GM12878 (cell line): Measurements from ENCODE around the gene FAM222B. TPM values are rescaled to one million over a fixed set of nuclear protein-coding genes. Genes with fewer than 3 reads are reported as not detected.

Experiments
- ATAC-seq: fragments of 200-7000 bp; cut with Tn5 transposase; 3 replicates; pipeline ENCODE4 v1.9.1; 2020; ENCODE audit warnings: mild to moderate bottlenecking, moderate library complexity
- BruUV-seq: library from RNA; stranded (reverse); fragments of 400-500 nt; replicated peaks from 2 replicates; lab custom pipeline; 2021; lab: Mats Ljungman, UMichigan
- CTCF ChIA-PET: fragments of 300-600 bp; sonication (Branson Sonifier 250); formaldehyde crosslinking; extraction: SDS; loops from one replicate; lab custom pipeline; 2021; ENCODE audit warnings: inconsistent platforms; lab: Yijun Ruan, JAX
- POLR2A ChIA-PET: fragments of 350-600 bp; formaldehyde crosslinking; extraction: SDS; loops from one replicate; lab custom pipeline; 2021; ENCODE audit warnings: inconsistent platforms; lab: Charles Lee
- RAD21 ChIA-PET: fragments of 300-600 bp; sonication (Branson Sonifier 250); formaldehyde crosslinking; loops from one replicate; lab custom pipeline; 2023; ENCODE audit warnings: antibody characterized with exemption; ENCODE audit not compliant: unreplicated experiment; lab: Charles Lee
- SMC1A ChIA-PET: fragments of 300-600 bp; sonication (Branson Sonifier 250); formaldehyde crosslinking; loops from one replicate; lab custom pipeline; 2023; ENCODE audit not compliant: unreplicated experiment, uncharacterized antibody; lab: Charles Lee
- DNase-seq: peaks from one replicate; pipeline ENCODE4 v3.0.0-alpha.2; 2011; ENCODE audit warnings: low read depth, low spot score
- FAIRE-seq: peaks from 3 replicates; lab custom pipeline; 2011; peaks lifted over from hg19 to GRCh38; lab: Jason Lieb, UNC
- H2AFZ ChIP-seq: 2 replicates; pipeline ENCODE4 v1.6.0; 2011; ENCODE audit warnings: low read depth, low read length, control low read depth; ENCODE audit not compliant: control insufficient read depth
- H3K27ac ChIP-seq: 2 replicates; pipeline ENCODE4 v1.5.1; 2011; ENCODE audit warnings: control low read depth; ENCODE audit not compliant: control insufficient read depth, insufficient read depth
- H3K27me3 ChIP-seq, 2 experiments: replicated peaks in 1 of 2; 2 replicates each; pipeline versions ENCODE4 v1.6.0 to v1.6.1; 2011; ENCODE audit warnings: low read length in 1 of 2; ENCODE audit not compliant: control insufficient read depth in 2 of 2, insufficient read depth in 2 of 2
- H3K36me3 ChIP-seq, 2 experiments: 2 replicates each; pipeline ENCODE4 v1.5.1; 2011; ENCODE audit warnings: low read length in 1 of 2; ENCODE audit not compliant: control insufficient read depth in 2 of 2, insufficient read depth in 2 of 2
- H3K4me1 ChIP-seq: 2 replicates; pipeline ENCODE4 v1.6.1; 2011; ENCODE audit warnings: mild to moderate bottlenecking, low read length, moderate library complexity, mixed read lengths; ENCODE audit not compliant: control insufficient read depth, insufficient read depth
- H3K4me2 ChIP-seq: 2 replicates; pipeline ENCODE4 v1.6.0; 2011; ENCODE audit warnings: control low read depth; ENCODE audit not compliant: control insufficient read depth, insufficient read depth
- H3K4me3 ChIP-seq: fragments of 200-600 bp; sonication (generic); 2 replicates; pipeline ENCODE4 v1.5.1; 2016
- H3K79me2 ChIP-seq: 2 replicates; pipeline ENCODE4 v1.6.0; 2011; ENCODE audit warnings: low read length; ENCODE audit not compliant: control insufficient read depth, insufficient read depth
- H3K9ac ChIP-seq: 2 replicates; pipeline ENCODE4 v1.8.0; 2011; ENCODE audit warnings: low read length, control low read depth, mixed read lengths; ENCODE audit not compliant: control insufficient read depth, insufficient read depth
- H3K9me3 ChIP-seq: replicated peaks from 3 replicates; pipeline ENCODE4 v1.5.1; 2011; ENCODE audit warnings: mild to moderate bottlenecking, low read length; ENCODE audit not compliant: control insufficient read depth, insufficient read depth
- H4K20me1 ChIP-seq: 2 replicates; pipeline ENCODE4 v1.6.0; 2011; ENCODE audit not compliant: control insufficient read depth, insufficient read depth
- BCL3 ChIP-seq: IDR thresholded peaks from 2 replicates; pipeline ENCODE4 v1.6.1; 2011; ENCODE audit warnings: borderline replicate concordance, low read depth, mild to moderate bottlenecking, moderate library complexity, low read length; ENCODE audit not compliant: insufficient read depth, poor library complexity, severe bottlenecking
- BHLHE40 ChIP-seq, 2 experiments: fragments of 450-650 bp in 1 of 2; IDR thresholded peaks; 2 replicates each; pipeline ENCODE4 v1.6.1; 2011 to 2017; ENCODE audit warnings: low read depth in 2 of 2, borderline replicate concordance in 1 of 2, improper control_type of control experiment in 1 of 2, low read length in 1 of 2, mild to moderate bottlenecking in 1 of 2
- CBX3 ChIP-seq: fragments of 200-600 bp; sonication (generic); IDR thresholded peaks from 2 replicates; pipeline ENCODE4 v1.6.1; 2016; ENCODE audit warnings: low read depth, borderline replicate concordance
- ELK1 ChIP-seq: IDR thresholded peaks from 2 replicates; pipeline ENCODE4 v1.6.1; 2012; ENCODE audit warnings: low read depth, low read length, improper control_type of control experiment
- HCFC1 ChIP-seq: fragments of 150-350 bp; IDR thresholded peaks from 2 replicates; pipeline ENCODE4 v1.6.1; 2014; ENCODE audit warnings: low read length
- MEF2B ChIP-seq: fragments of 450-650 bp; IDR thresholded peaks from 2 replicates; pipeline ENCODE4 v1.6.1; 2018; ENCODE audit warnings: mild to moderate bottlenecking, moderate library complexity; ENCODE audit not compliant: partially characterized antibody, poor library complexity, severe bottlenecking
- NKRF ChIP-seq: fragments of 450-650 bp; conservative IDR thresholded peaks from 2 replicates; pipeline ENCODE4 v1.6.1; 2017; ENCODE audit warnings: mild to moderate bottlenecking, moderate library complexity
- POLR2A ChIP-seq: IDR thresholded peaks from 2 replicates; pipeline ENCODE4 v1.6.1; 2011; ENCODE audit warnings: low read depth, mild to moderate bottlenecking, low read length
- SMC3 ChIP-seq: IDR thresholded peaks from 2 replicates; pipeline ENCODE4 v1.6.1; 2011; ENCODE audit warnings: low read length, improper control_type of control experiment, borderline replicate concordance
- ZBTB4 ChIP-seq: fragments of 450-650 bp; formaldehyde crosslinking; IDR thresholded peaks from 2 replicates; pipeline ENCODE4 v1.4.0; 2022; ENCODE audit warnings: mild to moderate bottlenecking, moderate library complexity
- ZNF207 ChIP-seq: fragments of 450-650 bp; IDR thresholded peaks from 2 replicates; pipeline ENCODE4 v1.6.1; 2014; ENCODE audit warnings: antibody characterized with exemption, mild to moderate bottlenecking, borderline replicate concordance
- ZZZ3 ChIP-seq: IDR thresholded peaks from 2 replicates; pipeline ENCODE4 v1.6.1; 2011; ENCODE audit warnings: low read depth; ENCODE audit not compliant: control insufficient read depth, insufficient read length
- WGBS: methylation state at CpG from one replicate; pipeline ENCODE4 v1.1.6; 2016; ENCODE audit warnings: low lambda C conversion rate; ENCODE audit not compliant: insufficient replicate concordance, insufficient coverage; ENCODE audit errors: missing lambda C conversion rate; 5-methylcytosine and 5-hydroxymethylcytosine counted together
- in situ Hi-C: fragments of 300-500 bp; cut with MboI; formaldehyde crosslinking; loops from 9 replicates; pipeline ENCODE4 v1.14.3; 2018; ENCODE audit warnings: mixed read lengths
- intact Hi-C: fragments of 100-400 bp; cut with micrococcal nuclease; formaldehyde crosslinking; loops from one replicate; pipeline ENCODE4 v1.14.2; 2022; ENCODE audit not compliant: unreplicated experiment
- polyA plus RNA-seq, 11 experiments: library from polyadenylated mRNA; depleted of rRNA in 4 of 11; unstranded in 6 of 11; stranded (reverse) in 5 of 11; fragments of >200 nt; fragmentation: Nextera tagmentation in 4 of 11; fragmentation: Illumina TruSeq in 1 of 11; extraction: Ambion mirVana in 4 of 11; extraction: Trizol in 1 of 11; gene quantifications; 1 replicate in 1 of 11; 2 replicates in 10 of 11; pipeline versions ENCODE4 v1.2.1 to v1.2.3, GENCODE V29; 2011 to 2016; ENCODE audit warnings: inconsistent platforms in 2 of 11, missing spikeins in 2 of 11, low read depth in 1 of 11
- total RNA-seq, 4 experiments: library from RNA; depleted of rRNA in 3 of 4; stranded (reverse); fragments of >200 nt in 3 of 4; fragmentation: Illumina TruSeq in 1 of 4; extraction: Trizol in 1 of 4; gene quantifications; 2 replicates each; pipeline versions ENCODE4 v1.2.1 to v1.2.3, GENCODE V29; 2013 to 2021

Gene FAM222B
- total and polyA plus RNA-seq, 10 of the 15 experiments (the other 5 are each of a cell fraction or from before 2014, with no cell fraction given): 2.8 to 18.3 (median 6.4) TPM

GRCh38 chr17:28750178-28751047 lies 92.2 kb downstream of the FAM222B start:
- FAIRE-seq (peak; percentile 87), ATAC-seq (peak; percentile 78), DNase-seq (peak; percentile 69)
- H2AFZ ChIP-seq: no peak overlapping the region
- H3K9me3 ChIP-seq: no peaks in the 10 kb centered on the region
- H3K4me3 ChIP-seq: 0 out of 2 replicates have a peak overlapping the region, but pooled peaks have one; percentile 17
- ChIA-PET POLR2A (interaction anchor here (0.6 to 15.2 kb wide), 8 partner anchors 9 to 199 kb away, joined by 3 to 485 read pairs (median 4); partner anchors contain the start of genes NEK8, RPL23A and TLCD1), RAD21 (interaction anchor here (0.6 to 17.4 kb wide), 11 partner anchors 11 to 203 kb away, joined by 3 to 375 read pairs (median 6); partner anchors contain the start of genes FLOT2, NEK8, PROCA1 and RPL23A), CTCF (interaction anchor here (0.5 to 10.0 kb wide), 39 partner anchors 9 to 1354 kb away, joined by 3 to 394 read pairs (median 4); partner anchors contain the start of genes BLTP2, FAM222B, NEK8 and PROCA1), SMC1A (interaction anchor here (0.8 to 17.8 kb wide), 9 partner anchors 9 to 195 kb away, joined by 3 to 326 read pairs (median 4); partner anchors contain the start of genes NEK8 and TLCD1)
- intact Hi-C loops: loop anchor here (1.0 kb wide), 1 partner anchor 23 kb away; no protein-coding TSS in a partner anchor
- H3K4me2 ChIP-seq: no peak overlapping the region; the same call in 1 of the 2 replicates
- peaks cover 30 to 32% of the 10 kb centered on the region in 2 experiments for H3K36me3 ChIP-seq
- H3K27me3 ChIP-seq: no peaks in the 10 kb centered on the region
- H3K4me1 ChIP-seq: peaks cover 30% of the 10 kb centered on the region
- peaks cover 53% of the 10 kb centered on the region for H3K79me2 ChIP-seq
- TSS peak; percentile 60 for BruUV-seq
- in situ Hi-C loops: no loop called here
- H3K27ac ChIP-seq: no peak overlapping the region
- H3K9ac ChIP-seq: no peak overlapping the region
- peaks cover 19% of the 10 kb centered on the region for H4K20me1 ChIP-seq
- WGBS: 36% methylated on average over 20 of the region's 20 CpGs
- TF ChIP-seq BHLHE40 (IDR thresholded peaks at IDR 0.05; ENCODE audit: borderline replicate concordance in 1 of 2, low read depth in 2 of 2, low read length in 1 of 2) (peak; percentile 39 to 49; a peak in 2 of 4 replicates), SMC3 (peak; percentile 99), HCFC1 (peak; percentile 30; the same call in 1 of the 2 replicates), CBX3 (no peak), NKRF (0 out of 2 replicates have a peak, but pooled peaks have one; percentile 22), BCL3 (peak; percentile 55), ZNF207 (peak; percentile 82), MEF2B (no peak), ZZZ3 (no peak), ZBTB4 (CRISPR knock-in tag) (no peak), POLR2A (peak; percentile 78), ELK1 (no peak)
